OCI-LY1 (cell line): ENCODE measurements around the gene ACVR1B.
A peak's percentile ranks its signal among the peaks of the same experiment; 100 is the strongest.

Experiments
- H2AFZ ChIP-seq: fragments of 200-600 bp; sonication (generic), shearing (Covaris generic); 2 replicates; pipeline ENCODE4 v1.6.0; 2014; ENCODE audit warnings: antibody characterized with exemption, mild to moderate bottlenecking, low read length
- H3F3A ChIP-seq: fragments of 200-600 bp; sonication (generic), shearing (Covaris generic); 2 replicates; pipeline ENCODE4 v1.6.0; 2014; ENCODE audit warnings: mild to moderate bottlenecking, antibody characterized with exemption, low read length, moderate library complexity; ENCODE audit not compliant: insufficient read depth
- H3K27ac ChIP-seq: fragments of 200-600 bp; sonication (generic); 2 replicates; pipeline ENCODE4 v1.5.1; 2014; ENCODE audit warnings: low read length, mixed run types, mild to moderate bottlenecking, low read depth; ENCODE audit not compliant: poor library complexity, severe bottlenecking
- H3K27me3 ChIP-seq: fragments of 200-600 bp; sonication (generic); 2 replicates; pipeline ENCODE4 v1.6.0; 2014; ENCODE audit warnings: antibody characterized with exemption, mild to moderate bottlenecking, low read length, moderate library complexity; ENCODE audit not compliant: insufficient read depth
- H3K36me3 ChIP-seq: fragments of 200-600 bp; sonication (generic); 2 replicates; pipeline ENCODE4 v1.6.1; 2014; ENCODE audit warnings: mild to moderate bottlenecking, antibody characterized with exemption, low read length, moderate library complexity, mixed read lengths; ENCODE audit not compliant: insufficient read depth
- H3K4me1 ChIP-seq: fragments of 200-600 bp; sonication (generic); 2 replicates; pipeline ENCODE4 v1.5.1; 2014; ENCODE audit warnings: mild to moderate bottlenecking, low read length, moderate library complexity; ENCODE audit not compliant: insufficient read depth, severe bottlenecking
- H3K4me2 ChIP-seq: fragments of 200-600 bp; sonication (generic), shearing (Covaris generic); 2 replicates; pipeline ENCODE4 v1.6.1; 2014; ENCODE audit warnings: low read length
- H3K4me3 ChIP-seq: fragments of 200-600 bp; sonication (generic); 2 replicates; pipeline ENCODE4 v1.5.1; 2014; ENCODE audit warnings: low read length, low read depth, mild to moderate bottlenecking, mixed read lengths; ENCODE audit not compliant: poor library complexity, severe bottlenecking
- H3K79me2 ChIP-seq: fragments of 200-600 bp; shearing (Covaris generic); 2 replicates; pipeline ENCODE4 v1.6.1; 2016; ENCODE audit warnings: mixed run types, low read length, mixed read lengths; ENCODE audit not compliant: insufficient read depth
- H3K9ac ChIP-seq: fragments of 200-600 bp; sonication (generic), shearing (Covaris generic); 2 replicates; pipeline ENCODE4 v1.6.1; 2014; ENCODE audit warnings: mild to moderate bottlenecking, low read length, mixed read lengths
- H3K9me2 ChIP-seq: fragments of 200-600 bp; sonication (generic), shearing (Covaris generic); 2 replicates; pipeline ENCODE4 v1.6.1; 2014; ENCODE audit warnings: low read depth, mild to moderate bottlenecking, low read length, mixed read lengths
- H3K9me3 ChIP-seq: fragments of 200-600 bp; shearing (Covaris generic); 2 replicates; pipeline ENCODE4 v1.6.1; 2014; ENCODE audit warnings: low read length, mixed read lengths
- H4K20me1 ChIP-seq: fragments of 200-600 bp; sonication (generic), shearing (Covaris generic); 2 replicates; pipeline ENCODE4 v1.6.0; 2016; ENCODE audit warnings: mild to moderate bottlenecking, low read length; ENCODE audit not compliant: insufficient read depth
- CTCF ChIP-seq: fragments of 200-600 bp; sonication (generic), shearing (Covaris generic); IDR thresholded peaks from 2 replicates; pipeline ENCODE4 v1.5.1; 2017; ENCODE audit warnings: mild to moderate bottlenecking, antibody characterized with exemption, low read length, moderate library complexity, mixed read lengths
- EZH2 ChIP-seq: fragments of 200-600 bp; sonication (generic), shearing (Covaris generic); IDR thresholded peaks from 2 replicates; pipeline ENCODE4 v1.8.0; 2017; ENCODE audit warnings: borderline replicate concordance, mixed run types, mild to moderate bottlenecking, antibody characterized with exemption, low read length, moderate library complexity, mixed read lengths

The ACVR1B gene

GRCh38 chr12:52003016-52003550 lies 51.6 kb downstream of the ACVR1B start:
- Histone ChIP-seq H3K27me3 (peaks cover 4% of the 10 kb centered on the region; the same call in 1 of the 2 replicates), H2AFZ (no peak overlapping the region), H3K9me2 (no peaks in the 10 kb centered on the region), H3K4me1 (peaks cover 12% of the 10 kb centered on the region), H3F3A (no peaks in the 10 kb centered on the region), H3K36me3 (no peaks in the 10 kb centered on the region), H3K9me3 (no peaks in the 10 kb centered on the region), H4K20me1 (no peaks in the 10 kb centered on the region), H3K4me3 (no peak overlapping the region), H3K79me2 (no peaks in the 10 kb centered on the region), H3K4me2 (no peak overlapping the region), H3K27ac (no peak overlapping the region), H3K9ac (no peak overlapping the region)
- TF ChIP-seq CTCF: no peak
- no peak for TF ChIP-seq EZH2

- H3K9me3 ChIP-seq: no peaks in the 10 kb centered on the region
- H3K4me3 ChIP-seq: no peak overlapping the region
- H3K4me1 ChIP-seq: peaks cover 12% of the 10 kb centered on the region
- no peaks in the 10 kb centered on the region for H3K79me2 ChIP-seq
- H3F3A ChIP-seq: no peaks in the 10 kb centered on the region
- H3K27ac ChIP-seq: no peak overlapping the region
- H3K27me3 ChIP-seq: peaks cover 4% of the 10 kb centered on the region; the same call in 1 of the 2 replicates
- no peaks in the 10 kb centered on the region for H3K9me2 ChIP-seq
- TF ChIP-seq CTCF (no peak), EZH2 (no peak)
- no peak overlapping the region for H3K9ac ChIP-seq
- no peak overlapping the region for H3K4me2 ChIP-seq
- no peak overlapping the region for H2AFZ ChIP-seq
- H4K20me1 ChIP-seq: no peaks in the 10 kb centered on the region
- H3K36me3 ChIP-seq: no peaks in the 10 kb centered on the region
These were observed 52.1 kb downstream of the ACVR1B start for GRCh38 chr12:52003591-52003990.

- TF ChIP-seq CTCF (peak; percentile 55), EZH2 (no peak)
- Histone ChIP-seq H3K36me3 (no peaks in the 10 kb centered on the region), H3K4me2 (no peak overlapping the region), H4K20me1 (no peaks in the 10 kb centered on the region), H3K4me3 (no peak overlapping the region), H3F3A (no peaks in the 10 kb centered on the region), H3K9me3 (no peaks in the 10 kb centered on the region), H3K9me2 (no peaks in the 10 kb centered on the region), H3K79me2 (no peaks in the 10 kb centered on the region), H3K4me1 (peaks cover 12% of the 10 kb centered on the region), H2AFZ (no peak overlapping the region), H3K27me3 (peaks cover 4% of the 10 kb centered on the region; the same call in 1 of the 2 replicates), H3K27ac (no peak overlapping the region), H3K9ac (no peak overlapping the region)
These were observed 52.6 kb downstream of the ACVR1B start for GRCh38 chr12:52004042-52004648.
